ENCODE measurements around the gene TSPAN19.
"Not testable (repeated sequence)": the region's sequence is repeated elsewhere in the genome, so short reads cannot be mapped to it uniquely, and the experiment has no call there.

TSPAN19 gene

DNA sequence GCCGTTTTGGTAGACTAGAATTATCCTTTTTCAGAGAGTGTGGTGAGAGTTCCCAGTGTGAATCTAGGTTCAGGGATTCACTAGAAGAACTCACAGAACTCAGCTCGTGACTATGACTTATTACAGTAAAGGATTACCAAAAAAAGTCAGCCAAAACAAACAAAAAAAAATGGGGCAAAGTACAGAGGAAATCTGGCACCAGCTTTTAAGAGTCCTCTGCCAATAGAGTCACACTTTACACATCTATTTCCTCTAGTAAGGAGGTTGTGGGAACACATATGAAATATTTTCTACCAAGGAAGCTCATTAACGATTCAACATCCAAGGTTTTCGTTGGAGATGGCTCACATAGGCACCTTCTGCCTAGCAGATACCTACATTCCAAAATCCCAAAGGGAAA, 28.2 kb downstream of the TSPAN19 start:
- Histone ChIP-seq H3K27me3 (peaks cover 0 to 2% of the 10 kb centered on the region in 2 donors), H3K4me3 (no peak overlapping the region), H3K4me1 (no peaks in the 10 kb centered on the region), H3K36me3 (no peaks in the 10 kb centered on the region), H3K27ac (no peak overlapping the region), H3K9me3 (no peaks in the 10 kb centered on the region)
- no peak for DNase-seq
- intact Hi-C loops (cut with DNase I; ENCODE audit: low total_unique reads), result no loop called here
- TF ChIP-seq, protein P1, sequence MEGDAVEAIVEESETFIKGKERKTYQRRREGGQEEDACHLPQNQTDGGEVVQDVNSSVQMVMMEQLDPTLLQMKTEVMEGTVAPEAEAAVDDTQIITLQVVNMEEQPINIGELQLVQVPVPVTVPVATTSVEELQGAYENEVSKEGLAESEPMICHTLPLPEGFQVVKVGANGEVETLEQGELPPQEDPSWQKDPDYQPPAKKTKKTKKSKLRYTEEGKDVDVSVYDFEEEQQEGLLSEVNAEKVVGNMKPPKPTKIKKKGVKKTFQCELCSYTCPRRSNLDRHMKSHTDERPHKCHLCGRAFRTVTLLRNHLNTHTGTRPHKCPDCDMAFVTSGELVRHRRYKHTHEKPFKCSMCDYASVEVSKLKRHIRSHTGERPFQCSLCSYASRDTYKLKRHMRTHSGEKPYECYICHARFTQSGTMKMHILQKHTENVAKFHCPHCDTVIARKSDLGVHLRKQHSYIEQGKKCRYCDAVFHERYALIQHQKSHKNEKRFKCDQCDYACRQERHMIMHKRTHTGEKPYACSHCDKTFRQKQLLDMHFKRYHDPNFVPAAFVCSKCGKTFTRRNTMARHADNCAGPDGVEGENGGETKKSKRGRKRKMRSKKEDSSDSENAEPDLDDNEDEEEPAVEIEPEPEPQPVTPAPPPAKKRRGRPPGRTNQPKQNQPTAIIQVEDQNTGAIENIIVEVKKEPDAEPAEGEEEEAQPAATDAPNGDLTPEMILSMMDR (IDR thresholded peaks at IDR 0.05), result no peak

DNA sequence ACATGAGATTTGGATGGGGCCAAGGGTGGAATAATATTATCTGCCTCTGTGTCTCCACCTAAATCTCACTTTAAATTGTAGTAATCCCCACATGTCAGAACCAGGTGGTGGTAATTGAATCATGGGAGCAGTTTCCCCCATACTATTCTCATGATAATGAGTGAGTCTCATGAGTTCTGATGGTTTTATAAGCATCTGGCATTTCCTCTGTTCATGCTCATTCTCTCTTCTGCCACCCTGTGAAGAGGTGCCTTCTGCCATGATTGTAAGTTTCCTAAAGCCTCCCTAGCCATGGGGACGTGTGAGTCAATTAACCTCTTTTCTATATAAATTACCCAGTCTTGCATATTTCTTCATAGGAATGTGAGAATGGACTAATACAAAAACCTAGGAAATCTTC, 29.9 kb downstream of the TSPAN19 start:
- no peaks in the 10 kb centered on the region for H3K4me1 ChIP-seq
- no peaks in the 10 kb centered on the region for H3K36me3 ChIP-seq
- no peaks in the 10 kb centered on the region for H3K9me3 ChIP-seq
- H3K4me3 ChIP-seq, result no peak overlapping the region
- no peak for DNase-seq
- peaks cover 0 to 2% of the 10 kb centered on the region in 2 donors for H3K27me3 ChIP-seq
- no peak overlapping the region for H3K27ac ChIP-seq
- TF ChIP-seq, protein P1 (IDR thresholded peaks at IDR 0.05), result no peak
- intact Hi-C loops (cut with DNase I; ENCODE audit: low total_unique reads), result no loop called here

DNA sequence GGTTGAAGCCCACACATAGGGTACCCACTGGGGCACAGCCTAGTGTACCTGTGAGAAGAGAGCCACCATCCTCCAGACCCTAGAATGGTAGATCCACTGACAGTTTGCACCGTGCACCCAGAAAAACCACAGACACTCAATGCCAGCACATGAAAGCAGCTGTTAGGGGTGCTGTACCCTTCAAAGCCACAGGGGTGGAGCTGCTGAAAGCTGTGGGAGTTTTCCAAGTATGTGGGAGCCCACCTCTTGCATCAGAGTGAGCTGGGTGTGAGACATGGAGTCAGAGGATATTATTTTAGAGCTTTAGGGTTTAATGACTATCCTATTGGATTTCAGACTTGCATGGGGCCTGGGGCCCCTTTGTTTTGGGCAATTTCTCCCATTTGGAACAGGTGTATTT, 30.5 kb downstream of the TSPAN19 start:
- no peaks in the 10 kb centered on the region for H3K36me3 ChIP-seq
- H3K9me3 ChIP-seq, result no peaks in the 10 kb centered on the region
- no peak overlapping the region for H3K4me3 ChIP-seq
- no peak overlapping the region for H3K27ac ChIP-seq
- no peaks in the 10 kb centered on the region for H3K4me1 ChIP-seq
- TF ChIP-seq, protein P1 (IDR thresholded peaks at IDR 0.05), result no peak
- intact Hi-C loops (cut with DNase I; ENCODE audit: low total_unique reads), result no loop called here
- H3K27me3 ChIP-seq, result peaks cover 0 to 2% of the 10 kb centered on the region in 2 donors
- DNase-seq, result no peak

DNA sequence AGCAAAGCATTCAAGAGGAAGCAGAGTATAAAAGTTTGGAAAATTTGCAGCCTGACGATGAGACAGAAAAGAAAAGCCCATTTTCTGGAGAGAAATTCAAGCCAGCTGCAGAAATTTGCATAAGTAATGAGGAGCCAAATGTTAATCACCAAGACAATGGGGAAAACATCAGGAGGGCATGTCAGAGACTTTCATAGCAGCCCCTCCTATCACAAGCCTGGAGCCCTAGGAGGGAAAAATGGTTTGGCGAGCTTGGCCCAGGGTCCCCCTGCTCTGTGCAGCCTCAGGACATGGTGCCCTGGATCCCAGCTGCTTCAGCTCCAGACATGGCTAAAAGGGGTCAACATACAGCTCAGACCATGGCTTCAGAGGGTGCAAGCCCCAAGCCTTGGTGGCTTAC, 31.0 kb downstream of the TSPAN19 start:
- H3K4me1 ChIP-seq; H3K9me3 ChIP-seq; DNase-seq; H3K27me3 ChIP-seq; H3K36me3 ChIP-seq; intact Hi-C loops (cut with DNase I; ENCODE audit: low total_unique reads); H3K4me3 ChIP-seq; H3K27ac ChIP-seq: not testable (repeated sequence)

DNA sequence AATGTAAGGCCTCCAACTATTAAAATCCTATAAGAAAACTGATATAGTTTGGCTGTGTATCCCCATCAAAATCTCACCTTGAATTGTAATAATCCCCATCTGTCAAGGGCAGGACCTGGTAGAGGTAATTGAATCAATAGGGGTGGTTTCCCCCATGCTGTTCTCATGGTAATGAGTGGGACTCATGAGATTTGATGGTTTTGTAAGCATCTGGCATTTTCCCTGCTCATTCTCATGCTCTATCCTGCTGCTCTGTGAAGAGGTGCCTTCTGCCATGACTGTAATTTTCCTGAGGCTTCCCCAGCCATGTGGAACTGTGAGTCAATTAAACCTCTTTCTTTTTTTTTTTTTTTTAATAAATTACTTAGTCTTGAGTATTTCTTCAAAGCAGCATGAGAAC, 31.9 kb downstream of the TSPAN19 start:
- no peak overlapping the region for H3K4me3 ChIP-seq
- intact Hi-C loops (cut with DNase I; ENCODE audit: low total_unique reads), result no loop called here
- no peak overlapping the region for H3K27ac ChIP-seq
- no peaks in the 10 kb centered on the region for H3K36me3 ChIP-seq
- H3K9me3 ChIP-seq, result no peaks in the 10 kb centered on the region
- TF ChIP-seq, protein P1 (IDR thresholded peaks at IDR 0.05), result no peak
- peaks cover 0 to 2% of the 10 kb centered on the region in 2 donors for H3K27me3 ChIP-seq
- no peaks in the 10 kb centered on the region for H3K4me1 ChIP-seq
- no peak for DNase-seq

DNA sequence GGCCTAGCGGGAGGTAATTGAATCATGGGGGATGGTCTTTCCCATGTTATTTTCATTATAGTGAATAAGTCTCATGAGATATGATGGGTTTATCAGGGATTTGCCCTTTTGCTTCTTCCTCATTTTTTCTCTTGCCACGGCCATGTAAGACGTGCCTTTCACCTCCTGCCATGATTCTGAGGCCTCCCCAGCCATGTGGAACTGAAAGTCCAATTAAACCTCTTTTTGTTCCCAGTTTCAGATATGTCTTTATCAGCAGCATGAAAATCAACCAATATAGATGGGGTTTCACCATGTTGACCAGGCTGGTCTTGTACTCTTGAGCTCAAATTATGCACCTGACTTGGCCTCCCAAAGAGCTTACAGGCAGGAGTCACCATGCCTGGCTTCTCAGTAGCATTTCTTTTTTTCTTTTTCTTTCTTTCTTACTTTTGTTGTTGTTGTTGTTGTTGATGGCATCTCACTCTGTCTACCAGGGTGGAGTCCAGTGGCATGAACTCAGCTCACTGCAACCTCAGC, 33.2 kb downstream of the TSPAN19 start:
- Histone ChIP-seq H3K4me3 (no peak overlapping the region), H3K4me1 (no peaks in the 10 kb centered on the region), H3K36me3 (no peaks in the 10 kb centered on the region), H3K27me3 (peaks cover 0 to 2% of the 10 kb centered on the region in 2 donors), H3K27ac (no peak overlapping the region), H3K9me3 (no peaks in the 10 kb centered on the region)
- intact Hi-C loops (cut with DNase I; ENCODE audit: low total_unique reads), result no loop called here
- DNase-seq, result no peak
- TF ChIP-seq, protein P1 (IDR thresholded peaks at IDR 0.05), result no peak
